ENCODE measurements around the gene RPL19. TPM values are rescaled to one million over a fixed set of nuclear protein-coding genes. Genes with fewer than 3 reads are reported as not detected.

Gene RPL19
- total RNA-seq, 1 donor from 2014 or later, result 1,451 TPM

DNA sequence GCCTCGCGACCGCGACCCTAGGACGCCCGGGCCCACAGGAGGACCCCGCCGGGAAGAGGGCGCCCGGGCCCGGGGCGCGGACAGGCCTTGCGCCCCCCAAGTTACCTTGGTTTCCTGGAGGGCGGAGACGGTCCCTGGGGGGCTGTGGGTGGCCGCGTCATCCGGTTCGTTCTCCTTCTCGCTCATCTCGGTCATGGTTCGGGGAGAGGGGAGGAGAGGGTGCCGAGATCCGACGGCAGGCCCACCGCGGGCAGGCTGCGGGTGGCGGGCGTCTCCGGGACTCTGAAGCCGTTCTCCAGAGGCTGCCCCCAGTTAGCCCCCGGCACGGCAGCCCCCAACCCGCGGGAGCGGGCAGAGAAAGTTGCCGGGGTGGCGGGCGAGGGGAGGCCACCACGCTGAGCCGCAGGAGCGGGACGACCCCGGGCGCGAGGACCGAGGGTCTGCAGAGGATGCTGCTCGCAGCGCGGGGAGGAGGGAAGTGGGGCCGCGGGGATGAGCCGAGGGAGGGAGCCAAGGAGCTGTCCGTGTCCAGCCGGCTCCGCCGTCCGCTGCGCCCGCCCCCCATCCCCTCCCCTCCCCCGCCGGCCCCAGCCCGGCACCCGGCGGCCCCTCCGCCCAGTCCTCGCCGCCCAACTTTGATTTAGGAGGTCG, 25.4 kb downstream of the RPL19 start, which contains the start of gene STAC2:
Gene STAC2 (minus strand): TSS at position 638 of the 651 bp plus-strand sequence. CDS start 443 bp downstream, at position 195.
- H3K4me2 ChIP-seq (ENCODE audit: low read length), result peak within 1 kb of the TSS; percentile 84
- H3K79me2 ChIP-seq (ENCODE audit: insufficient read depth, low read length), result no peaks in the 10 kb centered on the region
- no peak for FAIRE-seq
- no peaks in the 10 kb centered on the region for H3K9me3 ChIP-seq (ENCODE audit: insufficient read depth, low read depth, low read length)
- Mint-ChIP-seq H3K36me3 (ENCODE audit: low read depth, unreplicated experiment) (no peaks in the 10 kb centered on the region), H3K4me3 (ENCODE audit: unreplicated experiment) (peak within 1 kb of the TSS; percentile 77), H3K4me1 (ENCODE audit: low read depth, unreplicated experiment) (peaks cover 11% of the 10 kb centered on the region), H3K9me3 (ENCODE audit: unreplicated experiment) (no peaks in the 10 kb centered on the region), H3K27me3 (ENCODE audit: low read depth, unreplicated experiment) (peaks cover 30% of the 10 kb centered on the region), H3K27ac (ENCODE audit: unreplicated experiment) (no peak within 1 kb of the TSS)
- H3K9ac ChIP-seq (ENCODE audit: low read length), result no peak within 1 kb of the TSS
- peak within 1 kb of the TSS; percentile 44 for H3K4me3 ChIP-seq (ENCODE audit: insufficient read depth, low read depth, low read length)
- no peak for DNase-seq (ENCODE audit: low read depth)
- no peaks in the 10 kb centered on the region for H3K36me3 ChIP-seq (ENCODE audit: insufficient read depth, low read length)
- no peaks in the 10 kb centered on the region for H4K20me1 ChIP-seq (ENCODE audit: insufficient read depth, low read length)
- peak within 1 kb of the TSS; percentile 11 for H2AFZ ChIP-seq (ENCODE audit: low read depth, low read length)
- TF ChIP-seq, protein P1, sequence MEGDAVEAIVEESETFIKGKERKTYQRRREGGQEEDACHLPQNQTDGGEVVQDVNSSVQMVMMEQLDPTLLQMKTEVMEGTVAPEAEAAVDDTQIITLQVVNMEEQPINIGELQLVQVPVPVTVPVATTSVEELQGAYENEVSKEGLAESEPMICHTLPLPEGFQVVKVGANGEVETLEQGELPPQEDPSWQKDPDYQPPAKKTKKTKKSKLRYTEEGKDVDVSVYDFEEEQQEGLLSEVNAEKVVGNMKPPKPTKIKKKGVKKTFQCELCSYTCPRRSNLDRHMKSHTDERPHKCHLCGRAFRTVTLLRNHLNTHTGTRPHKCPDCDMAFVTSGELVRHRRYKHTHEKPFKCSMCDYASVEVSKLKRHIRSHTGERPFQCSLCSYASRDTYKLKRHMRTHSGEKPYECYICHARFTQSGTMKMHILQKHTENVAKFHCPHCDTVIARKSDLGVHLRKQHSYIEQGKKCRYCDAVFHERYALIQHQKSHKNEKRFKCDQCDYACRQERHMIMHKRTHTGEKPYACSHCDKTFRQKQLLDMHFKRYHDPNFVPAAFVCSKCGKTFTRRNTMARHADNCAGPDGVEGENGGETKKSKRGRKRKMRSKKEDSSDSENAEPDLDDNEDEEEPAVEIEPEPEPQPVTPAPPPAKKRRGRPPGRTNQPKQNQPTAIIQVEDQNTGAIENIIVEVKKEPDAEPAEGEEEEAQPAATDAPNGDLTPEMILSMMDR (IDR thresholded peaks at IDR 0.05; ENCODE audit: insufficient read depth, low read depth, low read length), result no peak
- peak; percentile 76 for TF ChIP-seq EZH2 (IDR thresholded peaks at IDR 0.05; ENCODE audit: insufficient read depth, low read length)
- H3K4me1 ChIP-seq (ENCODE audit: insufficient read depth, low read length), result peaks cover 14% of the 10 kb centered on the region
- no peak within 1 kb of the TSS for H3K27ac ChIP-seq (ENCODE audit: low read depth, low read length)
- H3K27me3 ChIP-seq (ENCODE audit: insufficient read depth, low read length), result peaks cover 24% of the 10 kb centered on the region

DNA sequence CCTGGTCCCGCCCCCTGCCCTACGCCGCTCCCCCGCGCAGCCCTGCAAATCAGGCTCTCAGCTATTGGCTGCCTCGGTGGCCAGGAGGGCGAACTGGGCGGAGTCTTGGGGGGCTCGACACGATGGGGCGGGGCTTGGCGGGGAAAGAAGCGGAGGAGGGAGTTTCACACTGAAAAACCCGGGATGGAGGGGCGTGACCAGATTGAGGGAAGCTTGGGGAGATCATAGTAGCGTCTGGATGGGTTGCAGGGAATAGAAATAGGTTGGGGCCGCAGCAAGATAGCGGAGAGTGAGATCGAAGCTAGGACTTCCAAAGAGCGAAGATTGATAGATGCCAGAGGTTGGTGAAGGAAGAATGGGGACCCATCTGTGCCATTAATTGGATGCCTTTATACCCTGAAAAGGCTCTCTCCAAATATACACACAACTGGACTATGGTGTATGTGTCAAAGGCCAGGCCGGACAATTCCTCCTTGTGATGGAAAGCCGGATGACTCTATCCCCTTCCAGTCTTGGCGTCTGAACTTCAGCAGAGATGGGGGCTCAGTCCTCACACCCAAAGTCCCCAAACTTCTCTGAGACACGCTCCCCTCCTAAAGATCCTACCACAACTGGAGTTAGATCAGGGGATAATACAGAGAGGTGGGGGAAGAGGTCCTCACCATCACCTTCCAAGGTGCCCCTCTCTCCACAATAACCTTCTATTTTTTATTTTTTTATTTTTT, 26.0 kb downstream of the RPL19 start:
- no peak overlapping the region for H3K9ac ChIP-seq (ENCODE audit: low read length)
- peaks cover 24% of the 10 kb centered on the region for H3K27me3 ChIP-seq (ENCODE audit: insufficient read depth, low read length)
- no peak overlapping the region for H2AFZ ChIP-seq (ENCODE audit: low read depth, low read length)
- FAIRE-seq, result no peak
- Mint-ChIP-seq H3K4me1 (ENCODE audit: low read depth, unreplicated experiment) (peaks cover 11% of the 10 kb centered on the region), H3K27me3 (ENCODE audit: low read depth, unreplicated experiment) (peaks cover 30% of the 10 kb centered on the region), H3K27ac (ENCODE audit: unreplicated experiment) (no peak overlapping the region), H3K4me3 (ENCODE audit: unreplicated experiment) (peak overlapping the region; percentile 77), H3K9me3 (ENCODE audit: unreplicated experiment) (no peaks in the 10 kb centered on the region), H3K36me3 (ENCODE audit: low read depth, unreplicated experiment) (no peaks in the 10 kb centered on the region)
- no peaks in the 10 kb centered on the region for H3K9me3 ChIP-seq (ENCODE audit: insufficient read depth, low read depth, low read length)
- no peak overlapping the region for H3K27ac ChIP-seq (ENCODE audit: low read depth, low read length)
- no peaks in the 10 kb centered on the region for H4K20me1 ChIP-seq (ENCODE audit: insufficient read depth, low read length)
- no peak for DNase-seq (ENCODE audit: low read depth)
- TF ChIP-seq, protein P1 (IDR thresholded peaks at IDR 0.05; ENCODE audit: insufficient read depth, low read depth, low read length), result no peak
- TF ChIP-seq EZH2 (IDR thresholded peaks at IDR 0.05; ENCODE audit: insufficient read depth, low read length), result no peak
- peak overlapping the region; percentile 84 for H3K4me2 ChIP-seq (ENCODE audit: low read length)
- H3K4me3 ChIP-seq (ENCODE audit: insufficient read depth, low read depth, low read length), result peak overlapping the region; percentile 44
- no peaks in the 10 kb centered on the region for H3K79me2 ChIP-seq (ENCODE audit: insufficient read depth, low read length)
- H3K36me3 ChIP-seq (ENCODE audit: insufficient read depth, low read length), result no peaks in the 10 kb centered on the region
- peaks cover 14% of the 10 kb centered on the region for H3K4me1 ChIP-seq (ENCODE audit: insufficient read depth, low read length)
